ENCODE measurements around the gene CNGA4. TPM values are rescaled to one million over a fixed set of nuclear protein-coding genes. Genes with fewer than 3 reads are reported as not detected.
"Not testable (repeated sequence)": the region's sequence is repeated elsewhere in the genome, so short reads cannot be mapped to it uniquely, and the experiment has no call there.

CNGA4 gene
- total RNA-seq, 1 experiment from 2014 or later: not detected

DNA sequence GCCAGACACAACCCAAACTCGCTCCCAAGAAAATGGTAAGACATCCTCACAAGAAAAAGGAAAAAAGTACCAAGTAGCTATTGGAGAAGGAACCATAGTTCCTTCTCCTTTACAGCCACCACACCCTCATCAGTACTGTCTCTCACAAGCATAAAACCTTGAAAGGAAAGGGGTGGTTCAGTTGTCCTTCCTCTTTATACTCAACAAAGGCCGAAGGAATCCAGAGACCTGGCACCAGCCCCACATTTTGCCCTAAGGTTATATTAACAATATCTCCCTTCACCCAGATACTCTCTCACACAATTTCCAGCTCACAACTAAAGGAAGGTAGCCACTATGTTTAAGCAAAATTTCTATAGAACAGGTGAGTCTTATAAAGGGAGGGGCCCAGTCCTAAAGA is 13.0 kb upstream of the CNGA4 start:
- no peak for DNase-seq (ENCODE audit: low read depth)

DNA sequence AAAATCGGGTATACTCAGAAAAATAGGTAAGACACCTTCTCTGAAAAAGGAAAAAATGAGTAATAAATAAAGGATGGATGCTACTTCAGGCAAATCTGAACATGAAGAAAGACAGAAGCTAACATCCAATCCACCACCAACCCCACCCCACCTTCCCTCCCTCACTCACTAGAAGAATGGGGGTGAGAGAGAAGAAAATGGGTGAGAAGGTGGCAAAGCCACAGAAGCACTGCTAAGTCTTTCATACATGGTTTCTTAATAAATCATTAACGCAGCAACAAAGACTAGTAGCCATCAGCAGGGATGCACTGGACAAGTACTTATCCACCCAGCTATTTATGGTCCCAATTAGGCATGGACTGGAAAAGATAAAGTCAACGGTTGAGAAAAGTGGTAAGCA is 10.4 kb upstream of the CNGA4 start:
- DNase-seq (ENCODE audit: low read depth): no peak

DNA sequence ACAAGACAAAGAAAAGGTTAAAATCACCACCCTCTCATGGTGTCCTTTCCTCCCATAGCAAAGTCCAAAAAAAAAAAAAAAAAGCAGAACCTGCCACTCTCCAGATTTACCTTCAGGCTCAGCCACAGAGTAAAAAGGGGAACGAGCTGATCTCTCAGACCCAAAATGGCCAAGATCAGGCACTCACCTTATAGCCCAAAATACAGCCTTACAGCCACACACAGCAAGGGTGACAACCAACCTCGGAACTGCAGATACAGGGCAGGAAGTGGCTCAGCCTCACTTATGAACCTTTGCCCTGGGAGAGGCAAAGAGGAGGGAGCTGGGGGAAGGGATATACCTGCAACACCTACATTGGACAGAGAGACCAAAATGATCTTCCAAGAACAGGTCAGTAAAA is 9.0 kb upstream of the CNGA4 start:
- no peak for DNase-seq (ENCODE audit: low read depth)

DNA sequence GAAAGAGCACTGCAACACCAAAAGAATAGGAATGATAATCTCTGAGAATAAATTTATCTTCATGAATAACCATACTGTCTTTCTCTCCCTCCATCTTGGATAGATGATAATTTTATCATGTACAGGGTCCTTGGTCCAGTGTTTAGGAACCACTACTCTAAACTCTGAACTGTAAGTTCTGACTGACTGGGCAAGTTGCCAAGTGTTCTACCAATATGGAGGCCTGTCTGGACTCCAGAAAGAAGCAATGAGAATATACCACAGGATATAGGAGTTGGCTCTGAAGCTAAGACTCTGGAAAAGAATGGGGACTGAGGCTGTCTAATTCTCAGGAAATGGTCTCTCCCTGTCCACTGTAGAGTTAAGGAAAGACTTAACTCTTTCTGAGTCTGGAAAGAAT is 6.0 kb upstream of the CNGA4 start:
- no peak for DNase-seq (ENCODE audit: low read depth)

DNA sequence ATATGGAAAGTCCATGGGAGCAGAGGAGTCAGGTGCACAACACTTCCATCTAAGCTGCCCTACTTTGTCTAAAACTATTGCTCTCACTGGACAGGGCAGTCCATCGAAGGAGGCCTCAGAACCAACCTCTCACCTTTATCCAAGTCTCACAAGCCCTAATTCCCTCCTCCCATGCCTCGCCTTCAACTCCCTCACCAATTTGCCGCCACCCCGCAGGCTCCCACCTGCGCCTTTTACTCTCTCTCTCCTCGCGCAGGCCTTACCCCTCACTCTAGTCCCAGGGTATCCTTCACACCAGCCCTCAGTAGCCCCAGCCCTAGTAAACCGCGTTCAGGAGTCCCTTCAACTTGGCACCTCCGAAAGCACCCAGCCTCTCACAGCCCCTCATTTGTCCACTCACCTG is 4.9 kb upstream of the CNGA4 start:
- DNase-seq (ENCODE audit: low read depth): peak; percentile 18

DNA sequence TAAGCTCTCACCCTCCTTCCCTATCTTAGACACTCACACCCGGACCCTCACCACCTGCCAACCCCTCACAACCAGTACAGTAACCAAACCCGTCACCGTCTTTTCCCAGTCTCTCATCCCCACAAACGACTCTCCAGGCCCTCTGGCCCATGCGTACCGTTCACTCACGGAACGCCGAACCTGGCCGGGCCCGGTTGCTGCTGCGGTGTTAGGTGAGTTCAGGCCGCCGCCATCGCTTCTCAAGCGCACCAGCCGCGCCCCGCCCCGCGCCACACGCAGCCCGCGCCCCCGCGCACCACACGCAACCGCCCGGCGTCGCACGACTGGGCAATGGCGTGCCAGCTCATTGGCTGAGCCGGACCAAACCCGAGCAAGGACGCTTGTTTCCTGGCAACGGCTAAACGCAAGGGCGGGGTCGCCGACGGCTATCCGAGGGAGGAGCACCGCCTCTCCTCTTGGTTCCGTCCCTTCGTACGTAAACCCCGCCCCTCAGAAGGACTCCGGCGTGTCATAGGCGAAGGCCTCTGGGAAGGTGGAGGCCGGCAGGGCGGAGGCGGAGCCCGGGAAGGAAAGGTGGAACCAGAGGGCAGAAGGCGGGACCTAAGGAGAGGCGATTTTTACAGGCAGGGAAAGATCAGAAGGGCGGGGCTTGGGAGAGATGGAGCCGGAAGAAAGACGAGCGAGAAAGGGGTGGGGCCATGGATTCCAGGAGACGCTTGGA is 4.3 kb upstream of the CNGA4 start, which contains the start of gene FHIP1B:
TSS of gene FHIP1B (minus strand) at position 250 of the 721 bp plus-strand sequence. CDS start 10,120 bp downstream, outside the sequence.
- peak; percentile 100 for DNase-seq (ENCODE audit: low read depth)

DNA sequence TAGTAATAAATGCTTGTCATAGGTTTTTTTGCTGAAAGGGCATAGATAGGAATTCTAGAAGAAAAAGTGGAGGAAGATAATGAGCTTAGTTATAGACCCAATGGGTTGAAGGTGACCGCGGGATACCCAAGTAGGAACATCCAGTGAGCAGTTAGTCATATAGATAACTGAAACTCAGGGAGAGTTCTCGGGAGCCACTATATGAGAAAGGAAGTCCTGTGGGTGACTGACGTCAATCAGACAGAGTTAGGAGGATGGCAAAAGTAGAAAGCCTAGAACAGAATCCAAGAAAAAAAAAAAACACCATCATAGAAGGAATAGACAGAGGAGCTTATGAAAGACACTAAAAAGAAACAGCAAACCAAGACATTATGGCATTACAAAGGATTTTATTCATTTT is 1.6 kb upstream of the CNGA4 start:
- DNase-seq (ENCODE audit: low read depth): no peak

DNA sequence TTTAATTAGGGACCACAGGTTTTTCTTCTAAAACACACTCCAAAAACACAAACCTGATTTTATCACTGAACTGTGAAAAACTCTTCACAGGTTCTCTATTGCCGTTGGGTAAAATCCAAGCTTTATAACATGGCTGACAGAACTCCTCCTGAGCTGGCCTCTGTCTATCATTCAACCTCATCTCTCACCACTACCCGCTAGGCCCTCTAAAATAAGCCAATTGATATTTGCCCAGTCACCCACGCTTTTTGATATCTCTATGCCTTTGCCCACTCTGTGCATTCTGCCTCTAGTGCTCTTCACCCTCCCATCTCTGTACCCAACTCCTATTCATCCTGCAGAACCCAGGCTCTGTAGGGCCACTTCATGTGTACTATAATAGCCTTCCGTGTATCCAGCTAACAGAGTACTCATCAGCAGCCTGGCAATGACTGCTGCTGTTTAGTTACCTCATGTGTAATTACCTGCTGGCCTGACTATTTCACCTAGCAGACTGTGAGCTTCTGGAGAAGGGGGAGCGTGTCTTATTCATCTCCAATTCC is 1.1 kb upstream of the CNGA4 start:
- no peak for DNase-seq (ENCODE audit: low read depth)

DNA sequence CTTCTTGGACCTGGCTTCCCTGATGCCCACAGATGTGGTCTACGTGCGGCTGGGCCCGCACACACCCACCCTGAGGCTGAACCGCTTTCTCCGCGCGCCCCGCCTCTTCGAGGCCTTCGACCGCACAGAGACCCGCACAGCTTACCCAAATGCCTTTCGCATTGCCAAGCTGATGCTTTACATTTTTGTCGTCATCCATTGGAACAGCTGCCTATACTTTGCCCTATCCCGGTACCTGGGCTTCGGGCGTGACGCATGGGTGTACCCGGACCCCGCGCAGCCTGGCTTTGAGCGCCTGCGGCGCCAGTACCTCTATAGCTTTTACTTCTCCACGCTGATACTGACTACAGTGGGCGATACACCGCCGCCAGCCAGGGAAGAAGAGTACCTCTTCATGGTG is 1.2 kb downstream of the CNGA4 start:
- no peak for DNase-seq (ENCODE audit: low read depth)

DNA sequence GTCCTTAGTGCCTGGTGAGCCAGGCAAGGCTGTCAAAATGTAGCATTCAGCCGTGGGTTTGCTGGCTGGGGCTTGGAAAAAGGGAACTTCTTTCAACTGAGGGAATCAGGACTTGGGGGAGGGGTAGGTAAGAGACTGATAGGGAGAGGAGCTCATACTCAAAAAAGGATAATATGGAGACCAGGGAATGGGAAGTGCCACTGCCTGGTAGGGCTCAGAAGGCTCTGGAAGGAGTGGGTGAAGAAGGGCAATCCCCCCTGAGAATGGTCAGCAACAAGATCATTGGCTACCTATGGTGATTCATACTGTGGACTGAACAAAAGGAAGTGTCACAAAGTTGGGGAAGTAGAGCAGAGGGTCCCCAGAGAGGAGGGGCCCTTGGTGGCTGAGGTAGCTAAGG is 1.9 kb downstream of the CNGA4 start:
- no peak for DNase-seq (ENCODE audit: low read depth)

DNA sequence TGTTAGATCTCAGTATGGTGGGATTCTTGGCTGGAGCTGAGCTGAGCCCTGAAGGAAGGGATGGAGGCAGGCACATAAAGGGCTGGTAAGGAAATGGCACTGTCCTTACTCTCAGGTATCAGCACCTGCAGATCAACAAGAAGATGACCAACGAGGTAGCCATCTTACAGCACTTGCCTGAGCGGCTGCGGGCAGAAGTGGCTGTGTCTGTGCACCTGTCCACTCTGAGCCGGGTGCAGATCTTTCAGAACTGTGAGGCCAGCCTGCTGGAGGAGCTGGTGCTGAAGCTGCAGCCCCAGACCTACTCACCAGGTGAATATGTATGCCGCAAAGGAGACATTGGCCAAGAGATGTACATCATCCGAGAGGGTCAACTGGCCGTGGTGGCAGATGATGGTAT is 2.4 kb downstream of the CNGA4 start:
- no peak for DNase-seq (ENCODE audit: low read depth)

DNA sequence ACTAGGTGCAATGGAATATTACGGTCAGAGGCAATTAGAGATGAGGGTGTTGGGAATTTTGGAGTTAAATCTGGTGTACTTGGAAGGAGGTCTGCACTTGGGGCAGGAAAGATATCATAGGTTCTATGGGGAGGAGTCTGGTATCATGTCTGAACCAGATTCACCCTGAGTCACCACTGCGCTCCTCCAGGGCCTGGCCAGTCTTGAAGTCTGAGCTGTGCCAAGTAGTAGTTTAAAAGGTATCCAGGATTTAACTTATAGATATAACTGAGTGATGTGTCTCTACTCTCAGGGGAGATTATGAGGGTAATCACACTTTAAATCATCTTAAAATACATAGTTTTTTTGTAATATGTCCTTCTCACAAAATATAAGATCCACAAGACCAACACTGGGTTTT is 6.6 kb downstream of the CNGA4 start:
- no peak for DNase-seq (ENCODE audit: low read depth)

DNA sequence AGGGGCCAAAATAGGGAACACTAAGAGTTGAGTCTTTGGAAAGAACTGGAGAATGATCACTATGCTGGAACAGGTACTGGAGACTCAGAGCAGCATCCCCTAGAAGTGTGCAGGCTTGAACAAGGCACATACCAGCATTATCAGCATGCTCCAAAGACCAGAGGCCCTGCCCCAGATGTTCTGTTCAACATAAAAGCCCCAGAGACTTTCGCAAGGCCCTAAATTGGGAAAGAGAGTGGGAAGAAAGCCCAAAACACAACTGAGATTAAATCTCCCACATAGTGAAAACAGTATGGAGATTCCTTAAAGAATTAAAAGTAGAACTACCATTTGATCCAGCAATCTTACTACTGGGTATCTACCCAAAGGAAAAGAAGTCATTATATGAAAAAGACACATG is 9.4 kb downstream of the CNGA4 start:
- DNase-seq (ENCODE audit: low read depth): no peak

DNA sequence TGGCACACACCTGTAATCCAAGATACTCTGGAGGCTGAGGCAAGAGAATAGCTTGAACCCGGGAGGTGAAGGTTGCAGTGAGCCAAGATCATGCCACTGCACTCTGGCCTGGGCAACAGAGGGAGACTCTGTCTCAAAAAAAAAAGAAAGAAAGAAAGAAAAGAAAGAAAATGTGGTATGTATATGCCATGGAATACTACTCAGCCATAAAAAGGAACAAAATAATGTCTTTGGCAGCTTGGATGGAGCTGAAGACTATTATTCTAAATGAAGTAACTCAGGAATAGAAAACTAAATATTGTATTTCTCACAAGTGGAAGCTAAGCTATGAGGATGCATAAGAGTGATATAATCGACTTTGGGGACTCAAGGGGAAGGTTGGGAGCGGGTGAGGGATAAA is 10.0 kb downstream of the CNGA4 start:
- not testable (repeated sequence) for DNase-seq (ENCODE audit: low read depth)

DNA sequence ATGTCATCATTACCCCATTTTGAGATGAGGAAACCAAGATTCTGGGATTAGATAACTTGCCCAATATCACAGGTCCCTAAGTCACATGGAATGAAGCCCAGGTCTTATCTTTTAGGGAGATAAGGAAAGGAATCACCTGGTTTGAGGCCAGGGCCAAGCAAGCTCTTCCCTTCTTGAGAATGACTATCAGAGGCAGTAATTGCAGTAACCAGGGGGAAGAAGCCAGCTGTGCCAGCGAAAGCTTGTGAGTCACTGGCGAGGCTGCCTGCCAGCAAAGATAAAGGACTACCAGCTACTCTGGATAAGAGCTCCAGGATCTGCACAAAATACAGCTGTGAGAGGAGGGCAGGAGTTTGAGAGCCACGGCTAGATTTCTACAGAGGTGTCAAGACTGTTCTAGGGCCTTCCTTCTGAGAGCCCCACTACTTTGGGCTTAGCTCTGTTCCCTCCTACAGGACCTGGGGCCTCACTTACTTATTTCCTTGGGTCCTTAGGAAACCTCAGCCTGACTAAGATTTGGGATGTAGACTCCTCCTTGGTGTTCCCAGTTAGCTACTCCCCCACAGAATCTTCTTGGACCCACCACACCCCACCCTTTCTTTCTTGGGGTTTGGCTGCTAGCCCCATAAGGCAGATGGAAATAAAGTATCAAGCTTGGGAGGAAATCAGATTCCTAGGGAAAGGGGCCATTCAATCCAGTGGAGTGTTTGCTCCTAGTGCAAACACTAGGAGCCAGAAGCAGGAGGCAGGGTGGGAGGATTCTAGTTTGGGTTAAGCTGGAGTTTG is 11.1 kb downstream of the CNGA4 start:
- DNase-seq (ENCODE audit: low read depth): peak; percentile 81

DNA sequence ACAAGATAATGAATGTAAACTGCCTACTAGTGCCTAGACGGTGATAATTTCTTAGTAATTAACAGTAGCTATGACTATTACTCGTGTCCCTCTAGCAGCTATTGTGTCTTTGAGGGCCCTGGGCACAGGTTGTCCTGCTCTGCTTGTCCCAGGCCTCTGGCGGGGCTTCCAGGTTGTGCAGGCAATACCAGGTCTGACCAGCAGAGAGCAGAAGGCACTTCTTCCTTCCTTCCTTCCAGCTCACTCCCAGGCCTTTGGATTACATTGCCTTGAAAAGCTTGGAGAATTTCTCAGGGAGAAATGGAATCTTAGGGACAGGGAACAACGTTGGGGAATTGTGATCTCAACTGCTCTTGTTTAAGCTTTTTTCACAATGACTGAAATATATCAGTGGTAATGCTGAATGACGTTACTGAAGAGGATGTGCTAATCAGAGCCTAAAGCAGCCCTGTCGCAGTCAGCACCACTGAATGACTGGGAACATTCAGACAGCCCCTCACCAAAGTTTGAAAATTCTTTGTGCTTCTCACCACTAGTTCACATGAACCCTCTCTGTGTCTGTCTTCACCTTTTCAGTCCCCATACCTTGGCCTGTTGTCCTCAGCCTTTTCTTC is 12.3 kb downstream of the CNGA4 start:
- peak; percentile 61 for DNase-seq (ENCODE audit: low read depth)

DNA sequence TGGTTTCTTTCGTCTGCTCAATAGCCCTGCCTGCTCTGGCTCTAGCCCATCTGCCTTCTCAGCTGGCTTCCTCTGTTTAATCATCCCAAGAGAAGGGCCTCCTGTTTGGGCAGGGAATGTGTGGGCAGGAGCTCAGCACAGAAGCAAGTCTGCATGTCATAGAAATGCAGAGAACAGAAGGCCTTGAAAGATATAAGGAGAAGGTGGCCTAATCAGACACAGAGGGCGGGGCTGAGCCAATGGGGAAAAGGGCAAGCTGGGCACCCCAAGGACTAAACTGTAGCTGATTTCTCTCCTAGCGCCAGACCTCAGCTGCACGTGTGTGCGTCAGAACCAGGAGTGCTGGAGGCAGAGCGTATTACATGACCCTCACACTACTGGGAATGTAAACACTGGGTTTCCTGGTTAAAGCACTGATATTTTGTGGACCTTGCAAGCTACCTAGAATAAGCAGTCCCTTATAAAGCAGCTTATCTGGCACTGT is 13.1 kb downstream of the CNGA4 start:
- no peak for DNase-seq (ENCODE audit: low read depth)

DNA sequence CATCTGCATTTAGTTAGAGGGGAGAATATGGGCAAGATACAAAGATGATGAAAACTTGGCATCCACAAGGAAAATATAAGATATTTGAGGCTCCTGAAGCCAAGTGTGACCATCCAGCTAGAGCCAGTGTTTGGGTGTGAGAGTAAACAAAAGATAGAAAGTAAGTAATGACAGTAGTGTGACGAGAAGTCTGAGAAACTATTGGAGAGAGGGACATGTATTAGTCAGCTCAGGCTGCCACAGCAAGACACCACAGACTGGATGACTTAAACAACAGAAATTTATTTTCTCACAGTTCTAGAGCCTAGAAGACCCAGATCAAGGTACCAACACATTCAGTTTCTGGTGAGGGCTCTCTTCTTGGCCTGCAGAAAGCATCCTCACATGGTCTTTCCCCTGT is 14.3 kb downstream of the CNGA4 start:
- DNase-seq (ENCODE audit: low read depth): no peak

DNA sequence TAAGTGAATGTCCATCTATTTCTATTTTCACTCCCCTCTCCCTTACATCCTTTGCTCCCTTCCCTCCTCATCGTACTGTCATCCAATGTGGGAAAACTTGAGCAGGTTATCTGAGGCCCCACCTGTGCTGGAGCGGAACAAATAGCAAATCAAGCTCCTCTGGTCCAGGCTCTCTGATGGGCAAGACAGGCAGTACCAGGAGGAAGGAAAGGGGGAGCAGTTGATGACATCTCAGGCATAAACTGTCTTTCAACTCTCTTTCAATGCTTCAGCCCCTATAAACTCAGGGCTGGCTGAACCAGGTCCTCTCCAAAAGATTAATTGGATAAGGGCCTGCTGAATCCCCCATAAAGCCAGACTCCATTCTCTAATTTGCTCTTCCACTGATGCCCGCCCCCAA is 19.3 kb downstream of the CNGA4 start:
- no peak for DNase-seq (ENCODE audit: low read depth)

DNA sequence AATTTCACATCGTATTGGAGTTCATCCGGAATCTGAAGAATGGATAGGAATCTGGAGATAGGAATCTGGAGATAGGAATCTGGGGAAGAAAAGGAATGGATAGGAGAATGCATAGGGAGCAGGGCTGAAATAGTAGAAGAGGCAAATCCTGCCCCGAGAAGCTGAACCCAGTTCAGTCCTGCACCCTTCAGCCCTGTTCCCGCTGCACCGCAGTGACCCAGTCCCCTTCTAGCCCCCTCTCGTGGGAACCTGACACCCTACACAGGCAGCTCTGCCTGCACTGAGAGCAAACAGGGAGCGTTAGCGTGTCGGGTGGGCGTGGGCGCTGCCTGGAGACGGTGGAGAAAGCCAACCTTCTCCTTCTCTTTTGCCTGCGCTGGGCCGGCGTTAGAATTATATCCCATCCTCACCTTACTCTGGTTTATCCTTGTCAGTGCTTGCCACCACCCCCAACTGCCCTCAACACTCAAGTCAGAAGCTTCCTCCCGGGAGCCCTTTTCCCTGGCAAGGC is 19.7 kb downstream of the CNGA4 start:
- DNase-seq (ENCODE audit: low read depth): no peak

DNA sequence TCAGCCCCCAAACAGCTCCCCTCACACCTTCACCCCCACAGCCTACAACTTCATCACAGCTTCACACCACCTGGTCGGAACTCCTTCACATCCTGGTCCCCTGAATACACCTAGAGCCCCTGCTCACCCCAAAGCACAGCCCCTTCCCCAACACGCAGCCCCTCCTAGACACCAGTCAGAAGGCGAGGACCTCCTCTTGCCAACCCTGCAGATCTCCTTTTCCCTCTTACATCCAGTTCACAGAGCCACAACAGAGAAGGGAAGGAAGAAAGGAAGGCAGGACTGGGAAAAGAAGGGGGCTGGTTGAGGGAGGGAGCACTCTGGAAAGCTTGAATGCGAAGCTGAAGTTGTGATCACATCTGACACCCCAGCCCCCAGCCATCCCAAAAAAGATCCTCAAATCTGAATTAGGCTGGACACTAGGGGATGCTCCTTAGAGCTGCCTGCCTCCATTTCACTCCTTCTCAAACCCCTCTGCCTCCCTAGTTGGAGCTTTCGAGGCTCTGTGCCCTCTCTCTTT is 21.4 kb downstream of the CNGA4 start:
- DNase-seq (ENCODE audit: low read depth): no peak

DNA sequence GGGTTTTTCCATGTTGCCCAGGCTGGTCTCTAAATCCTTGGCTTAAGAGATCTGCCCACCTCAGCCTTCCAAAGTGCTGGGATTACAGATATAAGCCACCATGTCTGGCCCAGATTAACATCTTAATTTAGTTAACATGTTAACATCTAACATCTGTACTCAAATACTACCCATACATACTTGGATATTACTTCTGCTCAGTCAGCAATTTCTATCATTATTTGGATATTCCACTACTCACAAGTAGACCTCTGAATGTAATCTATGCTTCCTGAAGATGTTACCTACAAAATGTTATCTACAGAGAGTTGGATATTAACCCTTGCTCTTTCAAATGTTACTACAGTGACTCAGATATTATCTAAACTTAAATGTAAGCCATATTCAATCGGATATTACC is 24.8 kb downstream of the CNGA4 start:
- no peak for DNase-seq (ENCODE audit: low read depth)
